ENCODE measurements around the gene TUBGCP3.
"Not testable (repeated sequence)": the region's sequence is repeated elsewhere in the genome, so short reads cannot be mapped to it uniquely, and the experiment has no call there.

The TUBGCP3 gene

DNA sequence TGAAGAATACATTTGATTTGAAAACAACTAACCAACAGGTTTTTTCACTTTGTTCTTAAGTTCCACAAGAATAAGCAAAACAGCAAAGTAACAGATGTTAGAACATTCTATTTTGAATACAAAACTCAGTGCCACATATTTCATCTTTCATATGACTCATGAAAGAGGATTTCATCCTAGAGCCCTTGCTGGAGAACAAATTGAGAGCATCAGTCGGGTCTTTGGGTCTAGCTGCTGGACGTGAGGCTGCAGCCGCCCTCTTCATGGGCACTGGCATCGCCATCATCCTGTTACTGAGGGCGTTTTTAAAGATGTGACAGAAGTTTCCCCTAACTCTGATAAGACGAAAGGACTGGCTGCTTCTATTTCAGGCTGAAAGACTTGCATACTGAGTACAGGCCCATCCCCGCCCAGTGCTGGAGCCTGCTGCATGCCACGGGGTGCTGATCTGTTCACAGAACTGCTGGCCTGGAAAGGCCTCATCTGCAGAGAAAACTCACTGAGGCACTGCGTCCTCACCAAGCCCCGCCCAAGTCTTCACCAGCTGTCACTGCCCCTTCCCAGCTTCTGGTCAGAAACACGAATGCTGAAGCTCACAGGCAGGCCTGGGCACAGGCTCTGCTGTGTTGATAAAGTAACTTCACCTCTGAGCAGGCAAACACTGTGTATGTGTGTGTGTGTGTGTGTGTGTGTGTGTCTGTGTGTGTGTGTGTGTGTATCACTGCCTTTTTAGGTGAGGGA lies 101.4 kb downstream of the TUBGCP3 start:
- in situ Hi-C loops (cut with MboI; ENCODE audit: low sequenced_read_pairs), result no loop called here

DNA sequence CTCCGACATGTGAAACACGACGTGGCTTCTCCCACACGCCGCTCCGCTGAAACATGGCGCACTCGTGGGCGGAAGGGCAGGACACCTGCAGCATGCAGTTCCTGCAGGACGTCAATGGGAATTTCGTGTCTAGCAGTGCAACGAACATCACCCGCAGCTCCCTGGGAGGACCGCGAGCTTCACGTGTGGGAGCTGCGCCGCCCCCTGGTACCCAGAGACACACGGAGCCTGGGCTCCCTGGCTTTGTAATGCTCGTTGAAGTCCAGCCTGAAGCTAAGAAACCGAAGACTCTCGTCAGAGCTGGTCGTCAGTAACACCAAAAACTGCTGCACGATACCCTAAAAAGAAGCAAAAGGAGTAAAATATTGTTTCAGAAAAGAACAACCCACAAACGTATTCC lies 102.1 kb downstream of the TUBGCP3 start:
- in situ Hi-C loops (cut with MboI; ENCODE audit: low sequenced_read_pairs), result not testable (repeated sequence)

DNA sequence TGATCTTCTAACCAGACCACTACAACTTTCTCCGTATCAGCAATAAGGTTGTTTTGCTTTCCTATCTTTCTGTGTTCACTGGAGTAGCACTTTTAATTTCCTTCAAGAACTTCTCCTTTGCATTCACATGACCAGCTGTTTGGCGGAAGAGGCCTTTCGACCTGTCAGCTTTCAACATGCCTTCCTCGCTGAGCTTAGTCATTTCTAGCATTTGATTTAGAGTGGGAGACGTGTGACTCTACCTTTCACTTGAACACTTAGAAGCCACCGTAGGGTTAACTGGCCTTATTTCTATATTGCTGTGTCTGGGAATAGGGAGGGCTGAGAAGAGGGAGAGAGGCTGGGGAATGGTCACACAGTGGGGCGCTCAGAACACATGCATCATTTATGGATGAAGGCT lies 104.7 kb downstream of the TUBGCP3 start:
- in situ Hi-C loops (cut with MboI; ENCODE audit: low sequenced_read_pairs), result no loop called here

DNA sequence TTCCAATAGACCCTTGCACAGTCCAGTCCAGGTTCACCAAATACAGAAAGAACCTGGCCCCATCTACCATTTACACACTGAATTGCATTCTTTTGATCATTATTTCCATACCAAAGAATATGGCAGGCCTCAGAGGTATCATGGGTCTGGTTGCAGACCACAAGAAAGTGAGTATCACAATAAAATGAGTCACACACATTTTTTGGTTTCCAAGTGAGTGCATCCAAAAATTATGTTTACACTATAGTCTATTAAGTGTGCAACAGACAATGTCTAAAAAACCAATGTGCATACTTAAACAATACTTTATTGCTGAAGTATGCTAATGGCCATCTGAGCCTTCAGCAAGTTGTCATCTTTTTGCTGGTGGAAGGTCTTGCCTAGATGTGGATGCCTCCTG lies 106.5 kb downstream of the TUBGCP3 start:
- in situ Hi-C loops (cut with MboI; ENCODE audit: low sequenced_read_pairs), result no loop called here

DNA sequence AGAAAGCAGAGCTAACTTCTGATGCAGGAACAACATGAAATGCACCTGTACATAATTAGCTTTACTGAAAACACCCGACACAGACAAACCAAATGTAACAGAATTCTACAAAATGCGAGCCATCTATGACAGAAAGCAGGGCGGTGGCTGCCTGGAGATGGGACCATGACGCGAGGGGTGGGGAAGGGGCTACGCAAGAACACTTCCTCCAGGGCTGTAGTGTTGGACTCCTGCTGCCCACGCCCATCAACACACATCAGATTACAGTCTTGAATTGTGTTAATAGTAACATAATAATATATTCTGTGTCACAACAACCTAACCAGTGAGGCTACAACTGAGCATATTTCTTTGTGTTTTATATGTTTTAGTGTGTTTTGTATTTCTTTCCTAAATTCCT lies 108.6 kb downstream of the TUBGCP3 start:
- in situ Hi-C loops (cut with MboI; ENCODE audit: low sequenced_read_pairs), result no loop called here

DNA sequence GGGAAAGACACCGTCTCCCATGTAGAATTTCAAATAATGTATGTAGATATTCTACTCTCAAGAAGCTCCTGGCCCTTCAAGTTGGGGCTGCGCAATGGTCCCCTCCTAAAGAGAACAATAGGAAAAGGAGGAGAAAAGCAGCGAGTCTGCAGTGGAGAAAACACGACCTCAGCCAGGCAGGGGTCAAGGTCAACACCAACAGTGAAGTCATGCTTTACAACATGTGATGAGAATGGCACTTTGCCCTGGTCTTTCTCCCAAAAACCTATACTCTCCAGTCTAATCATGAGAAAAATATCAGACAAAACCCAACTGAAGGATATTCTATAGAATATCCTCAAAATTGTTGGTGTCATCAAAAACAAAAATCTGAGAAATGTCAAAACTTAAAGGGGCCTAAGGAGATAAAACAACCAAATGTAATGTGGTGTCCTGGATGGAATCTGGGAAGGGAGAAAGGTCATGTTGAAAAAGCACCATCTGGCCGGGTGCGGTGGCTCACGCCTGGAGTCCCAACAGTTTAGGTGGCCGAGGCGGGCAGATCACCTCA lies 110.8 kb downstream of the TUBGCP3 start:
- in situ Hi-C loops (cut with MboI; ENCODE audit: low sequenced_read_pairs), result no loop called here

DNA sequence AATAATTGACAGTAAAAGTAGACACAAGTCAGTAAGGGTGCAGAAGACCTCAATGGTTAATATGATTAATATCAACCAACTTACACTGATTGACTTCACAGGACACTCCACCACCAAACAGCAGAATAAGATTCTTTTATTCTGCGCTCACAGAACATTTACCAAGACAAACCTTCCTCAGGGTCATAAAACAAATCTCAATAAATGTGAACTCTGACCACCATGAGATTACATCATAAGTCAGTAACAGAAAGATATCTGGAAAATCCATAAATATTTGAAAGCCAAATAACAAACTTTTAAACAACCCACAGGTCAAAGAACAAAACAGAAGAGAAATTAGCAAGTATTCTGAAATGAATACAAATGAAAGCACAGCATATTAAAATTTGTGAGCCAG lies 112.1 kb downstream of the TUBGCP3 start:
- in situ Hi-C loops (cut with MboI; ENCODE audit: low sequenced_read_pairs), result no loop called here

DNA sequence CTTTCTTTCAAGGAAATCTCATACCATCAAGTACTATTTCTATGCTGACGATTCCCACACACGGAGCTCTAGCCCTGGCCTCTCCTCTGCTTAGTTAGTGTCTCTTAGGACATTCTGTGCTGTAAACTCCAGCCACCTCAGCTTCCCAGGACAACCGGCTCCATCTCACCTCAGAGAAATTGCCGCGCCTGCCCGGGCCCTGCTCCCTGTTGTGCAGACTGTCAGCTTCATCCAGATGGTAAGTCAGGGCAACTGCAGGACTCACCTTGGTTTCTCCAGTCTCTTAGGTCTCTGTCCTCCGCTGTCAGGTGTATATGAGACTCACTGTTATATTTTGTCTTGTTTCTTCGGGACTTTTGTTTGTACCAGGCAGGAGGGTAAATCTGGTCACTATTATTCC lies 113.1 kb downstream of the TUBGCP3 start:
- in situ Hi-C loops (cut with MboI; ENCODE audit: low sequenced_read_pairs), result no loop called here

DNA sequence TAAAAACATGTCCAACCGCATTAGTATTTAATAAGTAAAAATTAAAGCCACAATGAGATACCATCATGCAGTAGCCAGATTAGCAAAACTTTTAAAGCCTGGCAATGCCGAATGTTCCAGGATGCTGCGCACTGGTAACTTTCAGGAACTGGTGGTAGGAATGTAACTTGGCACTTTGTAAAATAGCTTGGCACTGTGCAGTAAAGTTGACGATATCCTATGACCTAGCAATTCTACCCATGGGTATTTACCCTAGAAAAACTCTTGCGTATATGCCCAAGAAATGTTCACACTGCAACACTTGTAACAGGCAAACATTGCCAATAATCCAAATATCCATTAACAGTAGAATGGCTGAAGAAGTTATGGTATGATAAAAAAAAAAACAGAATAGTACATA lies 114.1 kb downstream of the TUBGCP3 start:
- in situ Hi-C loops (cut with MboI; ENCODE audit: low sequenced_read_pairs), result no loop called here

DNA sequence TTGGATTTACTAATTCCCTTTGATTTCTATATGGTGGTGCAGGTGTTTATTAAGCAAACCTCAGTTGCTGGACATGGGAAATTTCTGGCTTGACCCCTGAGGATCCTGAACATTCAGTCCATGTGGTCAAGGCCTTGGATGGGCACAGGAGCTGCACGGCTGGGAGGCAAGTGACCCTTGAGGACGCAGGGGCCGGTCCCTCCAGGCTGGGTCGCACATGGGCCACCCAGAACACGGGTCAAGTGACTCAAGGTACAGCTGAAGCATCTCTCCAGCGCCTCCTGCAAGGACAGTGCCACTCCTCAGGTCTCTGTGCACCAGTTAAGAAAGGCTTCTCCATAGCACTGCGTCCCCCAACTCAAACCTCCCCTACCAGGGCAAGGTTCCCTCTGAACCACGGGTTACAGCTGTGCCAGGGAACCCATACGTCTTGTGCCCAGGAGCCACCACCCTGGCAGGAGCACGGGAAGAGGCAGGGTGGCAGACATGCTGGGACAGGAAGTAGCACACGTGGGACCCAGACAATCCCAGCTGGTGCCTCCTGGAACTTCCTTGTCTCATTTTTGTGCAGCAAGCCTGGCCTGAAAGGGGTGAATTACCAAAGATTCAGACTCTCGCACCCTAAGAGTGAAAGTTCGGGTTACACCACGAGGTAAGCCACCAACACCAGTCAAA lies 118.7 kb downstream of the TUBGCP3 start:
- in situ Hi-C loops (cut with MboI; ENCODE audit: low sequenced_read_pairs), result no loop called here

DNA sequence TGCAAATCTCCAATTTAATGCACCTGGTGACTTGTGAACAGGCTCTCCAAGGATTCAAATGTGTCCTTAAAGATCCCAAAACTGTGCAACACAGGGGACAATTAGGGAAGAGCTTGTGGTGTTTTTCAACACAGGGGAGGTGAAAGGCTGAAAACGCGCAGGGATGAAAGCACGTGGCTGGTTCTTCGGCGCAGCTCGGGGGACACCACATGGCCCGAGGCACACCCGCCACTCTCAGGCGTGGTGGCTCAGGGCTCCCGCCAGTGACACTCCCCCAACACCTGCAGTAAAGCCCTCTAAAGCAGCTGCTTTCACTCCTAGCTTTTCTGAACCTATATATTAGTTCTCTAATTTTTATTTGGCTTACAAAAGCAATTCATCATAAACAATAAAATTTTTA lies 119.9 kb downstream of the TUBGCP3 start:
- in situ Hi-C loops (cut with MboI; ENCODE audit: low sequenced_read_pairs), result no loop called here

DNA sequence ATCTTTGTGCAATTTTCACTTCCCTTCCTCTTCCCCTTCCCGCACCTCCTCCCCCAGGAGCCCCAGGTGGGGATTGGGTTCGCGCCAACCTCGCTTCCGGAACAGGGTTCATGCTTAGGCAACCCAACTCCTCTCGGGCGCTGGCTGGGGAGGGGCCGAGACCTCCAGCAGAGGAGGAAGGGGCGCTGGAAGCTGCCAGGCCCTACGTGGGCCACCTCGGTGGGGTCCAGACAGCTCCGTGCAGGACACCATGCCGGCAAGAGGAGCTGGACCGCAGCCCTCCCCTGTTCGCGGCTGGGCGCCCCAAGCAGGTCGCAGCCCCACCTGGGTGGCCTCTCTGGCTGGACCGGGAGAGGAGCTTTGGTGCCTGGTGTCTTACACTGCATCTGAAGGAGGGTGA lies 120.7 kb downstream of the TUBGCP3 start:
- in situ Hi-C loops (cut with MboI; ENCODE audit: low sequenced_read_pairs), result no loop called here

DNA sequence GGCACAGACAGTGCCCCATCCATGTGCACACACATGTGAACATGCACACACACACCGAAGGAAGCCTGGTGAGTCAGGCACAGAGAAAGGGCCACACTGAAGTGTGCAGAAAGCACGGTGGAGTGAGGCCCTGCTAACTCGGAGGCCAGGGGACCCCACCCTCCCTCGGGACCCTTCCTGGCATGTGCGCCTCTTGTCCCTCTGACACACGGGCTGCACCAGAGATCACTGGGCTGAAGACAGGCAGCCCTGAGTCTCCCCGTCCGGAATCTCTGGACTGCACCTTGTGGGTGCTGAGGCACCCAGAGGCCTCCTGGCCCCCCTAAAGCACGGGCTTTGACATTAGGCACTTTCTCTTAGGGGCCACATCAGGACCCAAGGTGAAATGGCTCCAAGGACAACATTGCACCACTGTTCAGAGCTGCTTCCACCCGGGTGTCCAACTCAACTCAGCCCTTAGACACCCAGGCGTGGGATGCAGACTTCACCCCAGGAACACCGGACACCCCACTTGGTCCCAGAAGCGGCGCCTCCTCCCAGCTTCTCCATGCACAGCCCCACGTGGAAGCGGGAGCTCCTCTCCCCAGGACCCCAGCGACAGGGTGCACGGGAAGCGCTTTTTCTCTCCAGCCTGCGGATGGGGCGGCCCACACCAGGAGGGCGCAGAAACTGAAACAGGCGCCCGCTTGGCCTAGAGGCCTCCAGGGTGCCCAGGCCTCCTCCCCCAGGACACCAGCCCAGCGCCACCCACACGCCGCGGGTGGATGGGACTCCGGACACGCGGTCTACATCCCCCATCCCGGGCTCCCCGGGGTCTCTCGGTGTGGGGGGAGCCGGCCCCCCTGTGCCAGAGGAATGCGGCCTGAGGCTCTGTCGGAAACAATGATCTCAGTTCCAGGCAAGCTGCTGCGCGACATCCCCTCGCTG lies 121.6 kb downstream of the TUBGCP3 start:
- in situ Hi-C loops (cut with MboI; ENCODE audit: low sequenced_read_pairs), result no loop called here

DNA sequence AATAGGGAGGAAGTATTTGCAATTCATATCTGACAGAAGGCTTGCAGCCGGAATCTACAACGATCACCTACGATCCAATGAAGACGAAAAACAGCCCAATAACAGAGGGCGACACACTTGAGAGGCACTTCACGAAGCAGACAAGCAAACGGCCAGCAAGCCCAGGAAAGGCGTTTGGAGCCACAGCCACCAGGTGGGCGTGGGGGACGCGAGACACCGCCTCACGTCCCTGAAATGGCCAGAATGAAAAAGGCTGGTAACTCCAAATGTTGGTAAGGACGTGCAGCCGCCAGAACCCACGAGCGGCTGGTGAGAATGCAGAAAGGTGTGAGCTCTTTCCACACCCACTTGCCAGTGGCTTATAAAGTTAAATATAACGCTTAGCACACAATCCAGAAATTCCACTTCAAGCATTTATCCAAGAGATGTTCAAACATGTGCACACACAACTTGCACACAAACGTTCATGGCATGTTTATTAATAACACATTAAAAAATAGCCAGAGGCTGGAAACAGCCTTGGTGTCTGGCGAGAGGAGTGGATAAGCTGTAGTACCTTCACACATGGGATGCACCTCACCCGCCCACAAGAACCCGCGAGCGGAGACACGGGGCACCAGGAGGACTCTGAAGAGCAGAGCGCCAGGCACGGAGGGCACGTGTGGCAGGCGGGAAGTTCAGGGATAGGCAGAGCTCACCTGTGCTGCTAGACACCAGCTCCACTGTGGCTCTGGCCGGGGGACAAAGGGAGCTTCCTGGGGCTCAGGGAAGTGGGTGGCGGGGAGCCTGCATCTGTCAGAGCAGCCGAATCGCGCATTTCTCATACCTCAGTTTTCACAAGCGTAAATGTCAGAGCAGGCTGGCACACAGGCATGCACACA lies 122.5 kb downstream of the TUBGCP3 start:
- in situ Hi-C loops (cut with MboI; ENCODE audit: low sequenced_read_pairs), result no loop called here

DNA sequence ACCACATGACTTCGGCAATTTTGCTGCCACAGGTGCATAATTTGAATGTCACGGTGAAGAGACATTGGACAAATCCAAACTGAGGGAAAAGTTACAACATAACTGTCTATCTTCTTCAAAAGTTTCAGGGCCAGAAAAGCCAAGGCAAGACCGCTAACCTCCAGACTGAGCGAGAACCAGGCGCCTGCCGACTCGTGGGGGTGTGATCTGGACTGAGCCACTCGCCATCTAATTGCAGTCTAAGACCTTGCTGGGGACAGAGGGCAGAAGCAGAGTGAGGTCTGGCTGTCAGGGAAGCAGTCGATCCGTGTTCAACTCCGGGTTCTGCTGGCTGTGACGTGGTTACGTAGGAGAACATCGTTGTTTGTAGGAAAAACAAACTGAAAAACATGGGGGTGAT lies 123.2 kb downstream of the TUBGCP3 start:
- in situ Hi-C loops (cut with MboI; ENCODE audit: low sequenced_read_pairs), result no loop called here

DNA sequence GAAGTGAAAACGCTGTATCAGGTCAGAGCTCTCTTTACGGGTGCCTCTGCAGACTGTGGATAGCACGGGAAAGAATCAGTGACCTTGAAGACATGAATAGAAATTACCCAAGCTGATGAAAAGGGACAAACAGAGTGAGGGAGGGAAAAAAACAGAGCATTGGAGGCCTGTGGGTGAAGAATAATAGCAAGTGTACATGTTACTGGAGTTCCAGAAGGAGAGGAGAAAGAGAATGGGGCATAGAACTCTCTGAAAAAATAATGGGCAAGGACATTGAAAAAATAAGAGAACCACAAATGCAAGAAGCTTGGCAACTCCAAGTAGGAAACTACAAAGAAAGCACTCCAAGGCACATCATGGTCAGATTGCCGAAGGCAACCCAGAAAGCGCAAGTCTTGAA lies 125.5 kb downstream of the TUBGCP3 start:
- in situ Hi-C loops (cut with MboI; ENCODE audit: low sequenced_read_pairs), result no loop called here

DNA sequence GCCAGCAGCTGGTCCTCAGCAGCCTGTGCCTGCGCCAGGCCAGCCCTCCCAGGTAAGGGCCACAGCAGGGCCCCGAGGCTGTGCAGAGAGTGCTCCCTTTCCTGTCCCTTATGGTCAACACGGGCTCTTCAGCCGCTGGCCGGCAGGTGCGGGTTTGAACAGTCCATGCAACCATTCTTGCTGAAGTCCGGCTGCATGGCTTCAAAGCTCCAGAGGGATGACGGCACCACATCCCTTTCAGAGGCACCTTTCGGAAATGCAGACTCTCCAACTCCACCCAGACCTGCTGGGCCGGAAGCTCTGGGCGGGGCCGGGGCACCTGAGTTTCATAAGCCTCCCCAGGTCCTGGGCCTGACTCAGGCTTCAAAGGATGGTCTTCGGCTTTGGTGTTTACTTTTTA lies 130.5 kb downstream of the TUBGCP3 start:
- in situ Hi-C loops (cut with MboI; ENCODE audit: low sequenced_read_pairs), result no loop called here

DNA sequence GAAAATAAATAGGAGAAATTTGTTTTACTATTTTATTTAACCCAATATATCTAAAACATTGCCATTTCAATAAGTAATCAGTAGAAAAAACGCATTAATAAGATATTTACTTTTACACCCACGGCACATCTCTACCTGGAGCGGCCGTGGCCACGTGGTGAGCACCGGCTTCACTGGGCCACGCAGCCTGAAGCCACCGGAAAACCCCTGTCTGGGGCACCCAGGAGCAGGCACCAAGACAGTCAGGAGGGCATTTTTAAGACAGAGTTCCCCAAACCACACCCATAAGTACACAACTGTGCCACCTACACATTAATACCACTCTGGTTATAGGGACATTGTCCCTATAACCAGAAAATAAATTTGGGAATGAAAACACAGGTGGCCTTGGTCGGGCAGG lies 130.9 kb downstream of the TUBGCP3 start:
- in situ Hi-C loops (cut with MboI; ENCODE audit: low sequenced_read_pairs), result no loop called here

DNA sequence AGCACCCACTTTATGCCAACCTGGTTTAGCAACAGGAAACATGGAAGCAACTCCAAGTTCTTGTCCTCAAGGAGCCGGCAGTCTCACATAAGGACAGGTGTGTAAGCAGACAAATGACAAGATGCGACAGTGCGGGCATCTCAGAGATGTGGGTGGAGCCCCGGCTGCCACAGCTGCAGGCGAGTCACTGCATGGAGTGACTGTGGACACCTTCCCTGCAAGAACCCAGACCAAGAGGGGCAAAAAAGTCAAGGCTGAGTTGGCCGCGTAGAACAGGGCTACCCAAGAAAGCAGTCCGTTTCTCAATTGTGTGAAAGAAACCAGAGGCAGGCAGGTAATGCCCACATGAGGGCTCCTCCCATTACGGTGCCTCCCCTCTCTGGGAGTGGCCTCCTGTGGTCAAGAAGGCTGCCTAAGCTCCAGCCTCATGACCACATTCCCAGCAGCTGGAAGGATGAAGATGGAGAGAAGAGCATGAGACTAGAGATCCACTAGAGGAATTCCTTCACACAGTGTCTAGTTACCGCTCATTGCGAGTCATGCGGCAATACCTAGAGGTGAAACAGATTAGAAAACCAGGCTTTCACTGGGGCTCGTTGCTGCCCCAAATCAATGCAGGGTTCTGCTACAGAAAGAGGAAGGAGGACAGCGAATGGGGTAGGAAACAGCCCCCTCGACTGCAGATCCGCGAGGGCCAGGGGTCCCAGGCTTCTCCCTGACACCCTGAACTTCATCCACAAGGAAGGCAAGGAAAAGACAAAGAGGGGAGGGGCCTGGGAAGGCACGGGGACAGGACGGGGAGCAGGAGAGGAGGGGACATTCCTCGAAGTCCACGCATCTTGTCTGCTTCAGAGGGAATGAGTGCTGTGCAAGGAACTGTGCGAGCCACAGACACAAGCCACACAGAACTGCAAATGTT lies 131.6 kb downstream of the TUBGCP3 start:
- in situ Hi-C loops (cut with MboI; ENCODE audit: low sequenced_read_pairs), result no loop called here
